Activated CD4-positive, alpha-beta T cell treated with anti-CD3 and anti-CD28 coated beads, Interleukin-2, amount 50 U/mL, for 1 hour (primary cell): ENCODE results near the gene RBM25.
"Not testable (repeated sequence)": the region's sequence is repeated elsewhere in the genome, so short reads cannot be mapped to it uniquely, and the experiment has no call there.

Source experiments
- DNase-seq: peaks from one replicate; pipeline ENCODE4 v3.0.0-alpha.2; 2020

RBM25 gene

DNA sequence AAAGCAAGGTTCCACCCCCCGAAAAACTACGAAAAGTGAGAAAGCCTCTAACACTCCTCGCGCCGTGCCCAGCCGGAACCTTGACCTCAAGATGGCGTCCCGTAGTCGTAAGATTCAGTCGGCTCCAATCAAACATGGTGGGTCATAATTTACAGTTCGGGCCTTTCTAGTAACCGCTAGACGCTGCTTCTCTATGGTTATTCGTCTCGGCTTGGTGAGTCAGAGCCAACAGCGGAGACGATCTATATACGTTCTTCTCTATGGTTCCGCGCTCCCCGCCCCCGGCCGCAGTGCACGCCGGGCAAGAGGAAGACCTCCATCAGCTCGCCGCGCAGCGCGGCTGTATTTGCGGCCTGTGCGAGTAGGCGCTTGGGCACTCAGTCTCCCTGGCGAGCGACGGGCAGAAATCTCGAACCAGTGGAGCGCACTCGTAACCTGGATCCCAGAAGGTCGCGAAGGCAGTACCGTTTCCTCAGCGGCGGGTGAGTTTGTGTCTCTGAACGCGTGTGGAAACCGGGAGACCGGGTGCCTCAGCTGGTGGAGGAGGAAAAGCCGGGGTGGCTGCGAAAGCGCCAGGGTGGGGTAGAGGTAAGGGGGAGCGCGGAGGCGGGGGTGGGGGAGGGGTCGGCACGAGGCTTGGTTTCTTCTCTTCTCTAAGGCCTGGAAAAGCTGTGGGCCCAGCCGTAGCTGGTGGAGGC, at the start of gene RBM25:
RBM25 (plus strand) TSS at position 311 of the 698 bp plus-strand sequence. CDS start 13,108 bp downstream, outside the sequence.
- peak; percentile 91 for DNase-seq

DNA sequence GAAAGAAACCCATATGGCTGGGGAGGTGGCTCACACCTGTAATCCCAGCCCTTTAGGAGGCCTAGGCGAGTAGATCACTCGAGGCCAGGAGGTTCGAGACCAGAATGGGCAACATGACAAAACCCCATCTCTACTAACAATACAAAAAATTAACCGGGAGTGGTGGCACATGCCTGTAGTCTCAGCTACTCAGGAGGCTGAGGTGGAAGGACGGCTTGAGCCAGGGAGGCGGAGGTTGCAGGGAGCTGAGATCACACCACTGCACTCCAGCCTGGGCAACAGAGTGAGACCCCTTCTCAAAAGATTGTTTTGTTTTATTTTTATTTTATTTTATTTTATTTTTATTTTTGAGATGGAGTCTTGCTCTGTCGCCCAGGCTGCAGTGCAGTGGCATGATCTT, 47.1 kb upstream of the RBM25 start:
- not testable (repeated sequence) for DNase-seq

DNA sequence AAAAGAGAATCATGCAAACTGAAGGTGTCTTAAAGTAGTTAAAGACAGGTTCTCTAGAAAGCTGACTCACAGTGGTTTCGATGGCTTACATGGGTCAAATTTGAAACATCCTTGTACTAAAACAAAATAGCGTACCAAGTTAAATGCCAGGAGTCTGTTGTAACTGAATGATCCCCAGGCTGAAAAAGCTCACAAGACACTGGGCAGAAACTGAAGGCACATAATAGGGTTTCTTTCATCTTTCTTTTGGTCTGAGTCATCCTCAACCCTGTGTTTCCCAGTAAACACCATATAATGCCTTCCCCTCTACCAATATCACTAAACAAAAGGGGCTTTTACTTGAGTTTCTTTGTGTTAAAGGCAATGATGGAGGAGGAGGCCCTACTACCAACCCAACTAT, 44.2 kb upstream of the RBM25 start:
- no peak for DNase-seq

DNA sequence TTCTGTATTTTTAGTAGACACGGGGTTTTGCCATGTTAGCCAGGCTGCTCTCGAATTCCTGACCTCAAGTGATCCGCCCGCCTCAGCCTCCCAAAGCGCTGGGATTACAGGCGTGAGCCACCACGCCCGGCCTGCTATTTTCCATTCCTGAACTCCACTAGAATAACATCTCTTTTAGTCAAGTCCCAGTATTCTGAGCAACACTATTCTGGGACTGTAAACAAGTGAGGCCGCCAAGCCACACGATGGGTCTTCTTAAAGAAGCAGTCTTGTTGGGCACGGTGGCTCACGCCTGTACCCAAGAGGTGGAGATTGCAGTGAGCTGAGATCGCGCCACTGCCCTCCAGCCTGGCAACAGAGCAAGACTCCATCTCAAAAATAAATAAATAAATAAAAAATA, 42.8 kb upstream of the RBM25 start:
- not testable (repeated sequence) for DNase-seq

DNA sequence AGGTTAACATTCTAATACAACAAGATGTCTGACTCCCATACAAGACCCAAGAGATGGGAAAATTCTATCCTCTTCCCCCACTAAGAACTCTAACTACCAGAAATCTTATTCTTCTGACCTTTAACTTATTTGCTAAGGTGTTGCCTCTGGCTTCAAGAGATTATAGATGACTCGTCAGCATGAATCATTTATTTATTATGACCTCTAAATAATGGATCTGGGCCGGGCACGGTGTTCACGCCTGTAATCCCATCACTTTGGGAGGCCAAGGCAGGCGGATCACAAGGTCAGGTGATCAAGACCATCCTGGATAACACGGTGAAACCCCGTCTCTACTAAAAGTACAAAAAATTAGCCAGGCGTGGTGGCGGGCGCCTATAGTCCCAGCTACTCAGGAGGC, 42.3 kb upstream of the RBM25 start:
- DNase-seq = not testable (repeated sequence)

DNA sequence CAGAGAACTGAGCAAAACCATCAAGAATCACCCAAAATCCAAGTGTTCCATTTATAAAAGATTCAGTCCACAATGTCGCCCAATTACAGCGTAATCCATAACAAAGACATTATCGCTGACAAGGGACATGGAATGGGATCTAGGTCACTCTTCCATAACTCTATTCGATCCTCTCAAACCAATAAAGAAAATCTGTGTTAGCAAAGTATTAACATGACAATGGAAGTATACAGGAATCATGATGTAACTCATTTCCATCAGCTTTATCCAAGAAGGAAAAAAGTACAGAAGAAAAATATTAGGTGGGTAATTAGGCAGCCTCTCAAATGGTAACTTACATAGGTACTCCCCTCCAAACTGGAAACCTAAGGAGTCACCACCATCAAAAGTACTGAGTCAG, 36.3 kb upstream of the RBM25 start:
- DNase-seq = no peak

DNA sequence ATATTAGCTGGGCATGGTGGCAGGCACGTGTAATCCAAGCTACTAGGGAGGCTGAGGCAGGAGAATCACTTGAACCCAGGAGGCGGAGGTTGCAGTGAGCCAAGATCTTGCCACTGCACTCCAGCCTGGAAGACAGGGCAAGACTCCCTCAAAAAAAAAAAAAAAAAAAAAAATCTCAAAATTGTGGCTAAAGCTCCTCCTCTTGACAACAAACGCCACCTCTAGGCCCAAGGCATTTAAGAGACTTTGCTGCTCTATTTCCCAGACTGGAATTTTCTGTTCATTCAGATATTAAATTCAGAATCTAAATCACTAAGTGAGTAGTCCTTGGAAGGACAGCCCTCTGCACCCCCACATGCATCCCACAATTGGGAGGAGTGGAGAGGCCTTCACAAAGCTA, 32.8 kb upstream of the RBM25 start:
- DNase-seq = no peak

DNA sequence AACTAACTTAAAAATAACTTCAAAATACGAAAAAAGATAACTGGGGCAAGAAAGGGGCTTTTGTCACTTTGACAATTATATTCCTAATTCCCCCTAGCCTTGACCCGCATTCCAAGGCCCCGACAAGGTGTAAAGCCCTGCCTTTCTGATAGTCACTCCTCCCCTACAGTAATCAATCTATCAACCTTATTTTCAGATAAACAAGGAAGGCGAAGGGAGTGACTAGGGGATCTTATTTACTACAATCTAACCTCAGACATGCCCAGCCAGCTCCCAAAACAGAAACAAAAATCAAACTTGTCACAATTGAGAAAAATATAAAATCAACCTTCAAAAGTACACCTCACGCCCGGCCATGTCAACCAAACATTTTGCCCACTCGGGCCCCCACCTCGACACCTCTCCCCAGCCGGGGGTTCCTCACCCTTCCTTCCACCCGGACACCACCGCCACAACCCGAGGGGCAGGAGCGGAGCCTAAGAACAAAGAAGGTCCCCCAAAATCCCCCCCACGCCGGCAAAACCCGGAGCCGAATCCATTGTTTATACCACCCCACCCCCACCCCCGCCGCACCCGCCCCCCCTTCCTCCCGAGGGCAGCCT, 32.0 kb upstream of the RBM25 start:
- peak; percentile 1 for DNase-seq

DNA sequence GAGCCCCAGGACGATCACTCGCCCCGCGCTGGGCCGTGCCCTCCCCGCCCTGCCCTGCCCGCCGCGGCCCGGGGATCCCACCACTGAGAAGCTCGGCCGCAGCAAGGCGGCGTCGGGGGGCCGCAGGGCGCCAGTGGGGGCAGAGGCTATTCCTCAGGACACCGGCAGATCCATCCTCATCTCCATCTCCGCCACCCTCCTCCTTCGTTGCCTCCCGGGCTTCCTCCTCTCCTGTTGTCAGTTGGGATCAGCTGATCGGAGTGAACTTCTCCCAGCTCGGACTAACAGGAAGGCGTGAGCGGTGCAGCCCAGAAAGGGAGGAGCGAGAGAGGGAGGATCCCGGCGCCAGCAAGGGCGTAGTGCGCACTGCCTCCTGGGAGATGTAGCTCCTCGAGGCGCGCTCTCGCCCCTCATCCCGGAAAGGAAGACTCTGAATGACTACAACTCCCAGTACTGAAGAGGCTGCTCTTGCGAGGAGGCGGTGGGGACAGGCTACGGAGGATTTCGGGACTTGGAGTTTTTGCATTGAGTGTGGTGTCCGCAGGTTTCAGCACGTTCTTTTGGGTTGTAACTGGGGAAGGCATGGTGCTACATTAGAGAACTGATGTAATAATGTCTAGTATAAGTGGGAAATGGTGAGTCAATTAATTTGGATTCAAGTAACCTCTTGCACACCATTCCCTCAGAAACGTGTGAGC, 31.3 kb upstream of the RBM25 start, which contains the start of gene ZFYVE1:
ZFYVE1 (minus strand) TSS at position 262 of the 698 bp plus-strand sequence. CDS start 2,598 bp downstream, outside the sequence.
- peak; percentile 88 for DNase-seq

DNA sequence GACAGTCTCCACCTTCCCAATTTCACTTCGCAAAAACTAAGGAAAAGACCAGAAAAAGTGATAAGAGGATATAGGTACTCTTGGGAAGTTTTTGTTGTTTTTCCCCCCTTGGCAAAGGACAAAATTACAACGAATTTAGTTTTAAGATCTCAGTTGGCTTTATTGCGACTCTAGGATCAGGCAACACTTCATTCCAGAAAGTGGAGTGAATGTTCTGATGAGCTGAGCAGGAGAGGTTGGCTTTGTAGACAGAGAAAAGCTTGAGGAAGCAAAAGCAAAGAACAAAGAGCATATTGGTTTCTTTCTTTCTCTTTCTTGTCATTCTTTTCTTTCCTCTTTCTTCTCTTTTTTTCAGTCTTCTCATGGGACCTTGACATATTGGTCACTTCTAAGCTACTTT, 30.8 kb upstream of the RBM25 start:
- no peak for DNase-seq

DNA sequence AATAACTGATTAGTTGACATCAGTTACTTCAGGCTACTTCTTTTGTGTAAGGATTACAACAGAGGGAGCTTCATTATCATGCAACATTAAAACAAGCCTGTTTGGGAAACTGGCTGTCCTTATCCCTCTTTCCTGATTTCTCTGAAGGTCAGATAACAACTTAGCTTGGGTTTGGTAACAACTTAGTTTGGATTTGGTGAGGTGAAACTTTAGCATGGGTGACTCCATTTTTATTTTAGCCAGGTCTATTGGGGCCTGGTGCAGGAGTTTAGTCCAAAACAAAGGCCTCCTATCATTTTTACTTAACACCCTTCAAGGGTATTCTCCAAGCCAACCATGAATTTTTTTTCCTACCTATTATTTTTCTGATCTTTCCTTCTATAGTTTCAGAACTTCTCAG, 30.4 kb upstream of the RBM25 start:
- DNase-seq = no peak

DNA sequence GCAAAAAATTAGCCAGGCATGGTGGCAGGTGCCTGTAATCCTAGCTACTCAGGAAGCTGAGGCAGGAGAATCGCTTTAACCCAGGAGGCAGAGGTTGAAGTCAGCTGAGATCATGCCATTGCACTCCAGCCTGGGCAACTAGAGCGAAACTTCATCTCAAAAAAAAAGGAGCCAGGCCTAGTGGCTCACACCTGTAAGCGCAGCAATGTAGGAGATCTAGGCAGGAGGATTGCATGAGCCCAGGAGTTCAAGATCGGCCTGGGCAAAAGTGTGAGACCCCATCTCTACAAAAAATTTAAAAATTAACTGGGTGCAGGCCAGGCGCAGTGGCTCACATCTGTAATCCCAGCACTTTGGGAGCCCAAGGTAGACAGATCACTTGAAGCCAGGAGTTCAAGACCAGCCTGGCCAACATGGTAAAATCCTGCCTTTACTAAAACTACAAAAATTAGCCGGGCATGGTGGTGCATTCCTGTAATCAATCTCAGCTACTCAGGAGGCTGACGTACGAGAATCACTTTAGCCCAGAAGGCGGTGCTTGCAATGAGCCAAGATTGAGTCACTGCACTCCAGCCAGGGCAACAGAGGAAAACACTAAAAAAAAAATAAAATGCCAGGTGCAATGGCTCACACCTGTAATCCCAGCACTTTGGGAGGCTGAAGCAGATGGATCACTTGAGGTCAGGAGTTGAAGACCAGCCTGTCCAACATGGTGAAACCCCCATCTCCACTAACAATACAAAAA, 21.5 kb upstream of the RBM25 start:
- DNase-seq = not testable (repeated sequence)

DNA sequence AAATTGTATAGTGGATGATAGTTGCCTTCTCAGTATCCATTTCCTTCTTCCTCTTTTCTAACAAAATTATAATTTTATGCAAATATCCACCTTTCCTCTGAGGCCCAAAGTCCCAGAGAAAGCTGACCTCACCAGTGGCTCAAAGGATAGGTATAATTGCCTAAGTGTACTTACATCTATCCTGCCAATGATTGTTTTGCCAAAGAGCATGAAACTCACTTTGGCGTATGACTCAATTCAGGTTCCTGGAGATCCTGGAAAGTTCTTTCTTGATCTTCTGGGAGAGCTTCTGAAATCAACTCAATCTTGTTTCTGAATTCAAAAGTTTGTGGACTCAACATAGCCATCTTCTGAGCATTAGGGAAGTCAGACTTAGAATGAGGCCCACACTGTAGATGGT, 10.5 kb upstream of the RBM25 start:
- DNase-seq = no peak

DNA sequence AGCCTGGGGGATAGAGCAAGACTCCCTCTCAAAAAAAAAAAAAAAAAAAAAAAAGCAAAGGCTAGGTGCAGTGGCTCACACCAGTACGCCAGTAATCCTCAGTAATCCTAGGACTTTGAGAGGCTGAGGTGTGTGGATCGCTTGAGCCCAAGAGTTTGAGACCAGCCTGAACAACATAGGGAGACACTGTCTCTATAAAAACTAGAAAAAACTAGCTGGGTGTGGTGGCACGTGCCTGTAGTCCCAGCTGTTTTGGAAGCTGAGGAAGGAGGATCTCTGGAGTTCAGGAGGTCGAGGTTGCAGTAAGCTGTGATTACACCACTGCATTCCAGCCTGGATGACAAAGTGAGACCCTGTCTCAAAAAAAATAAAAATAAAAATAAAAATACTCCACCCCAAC, 8.9 kb upstream of the RBM25 start:
- DNase-seq = no peak

DNA sequence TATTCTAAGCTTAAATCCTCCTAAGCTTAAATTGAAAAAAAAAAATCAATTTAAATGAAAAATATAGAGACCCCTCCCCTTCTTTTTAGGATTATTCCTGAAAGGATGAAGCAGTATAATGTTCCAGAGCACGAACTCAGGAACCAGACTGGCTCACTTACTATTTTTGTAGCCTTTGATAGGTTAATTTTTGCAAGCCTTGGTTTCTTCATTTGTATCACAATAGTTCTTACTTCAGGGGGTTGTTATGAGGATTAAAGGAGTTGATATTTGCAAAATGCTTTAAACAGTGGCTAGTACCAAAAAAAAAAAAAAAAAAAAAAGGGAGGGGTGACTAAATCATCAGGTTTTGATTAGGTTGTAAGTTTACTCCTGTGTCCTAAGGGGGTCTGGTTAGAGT, 3.1 kb upstream of the RBM25 start:
- DNase-seq = no peak

DNA sequence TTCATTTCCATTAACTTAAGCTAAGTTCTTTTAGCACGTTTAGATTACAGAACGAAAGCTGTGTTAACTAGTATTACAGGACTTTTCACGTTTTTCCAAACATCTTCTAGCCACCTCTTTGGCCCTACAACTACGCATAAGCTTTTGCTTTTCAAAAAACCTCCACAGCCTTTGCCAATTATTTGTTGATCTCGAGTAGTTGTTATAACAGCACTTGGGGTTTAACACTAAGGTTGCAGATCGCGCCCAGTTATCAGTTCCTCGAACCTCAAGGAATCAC, 450 bp upstream of the RBM25 start:
- DNase-seq = no peak

DNA sequence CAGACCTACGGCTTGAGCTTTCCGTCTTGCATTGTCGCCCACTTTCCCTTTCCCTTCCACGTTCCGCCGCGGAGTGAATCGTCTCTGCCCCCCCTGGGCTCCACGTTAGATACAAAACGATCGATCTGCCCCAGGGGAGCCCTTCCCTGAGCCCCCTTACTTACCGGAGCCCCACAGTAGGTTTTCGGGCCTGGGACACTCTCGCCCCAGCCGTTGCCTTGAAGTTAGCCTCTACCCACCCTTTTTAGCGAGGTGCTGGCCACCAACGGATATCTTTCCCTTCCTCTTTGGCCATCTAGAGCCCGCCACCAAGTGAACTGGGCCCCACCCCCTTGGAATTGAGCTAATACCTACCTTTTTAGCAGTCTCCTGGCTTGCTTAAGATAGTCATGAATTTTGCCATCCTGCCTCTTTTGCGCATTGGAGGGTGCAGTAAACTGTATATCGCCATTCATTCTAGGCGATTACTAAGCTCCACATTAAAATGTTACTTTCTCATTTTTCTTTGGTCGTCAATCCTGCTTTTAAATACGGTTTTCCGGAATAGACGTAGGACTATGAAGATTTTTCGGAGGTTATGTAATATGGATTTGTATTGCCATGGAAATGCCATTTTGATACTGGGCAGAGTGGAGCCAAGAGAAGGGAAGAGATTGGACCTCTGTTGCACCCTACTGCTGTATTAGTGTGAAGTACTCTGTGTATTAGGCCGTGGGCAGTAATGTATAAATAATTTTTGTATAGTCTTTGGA, 764 bp downstream of the RBM25 start:
- DNase-seq = no peak

DNA sequence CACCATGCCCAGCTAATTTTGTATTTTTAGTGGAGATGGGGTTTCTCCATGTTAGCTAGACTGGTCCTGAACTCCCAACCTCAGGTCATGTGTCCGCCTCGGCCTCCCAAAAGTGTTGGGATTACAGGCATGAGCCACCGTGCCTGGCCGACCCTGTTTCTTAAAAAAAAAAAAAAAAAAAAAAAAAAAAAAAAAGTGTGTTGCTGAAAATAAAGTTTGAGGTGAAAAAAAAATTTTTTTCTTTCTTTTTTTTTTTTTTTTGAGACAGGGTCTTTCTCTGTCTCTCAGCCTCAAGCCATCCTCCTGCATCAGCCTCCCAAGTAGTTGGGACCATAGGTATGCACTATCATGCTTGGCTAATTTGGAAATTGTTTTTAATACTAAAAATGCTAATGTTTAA, 11.3 kb downstream of the RBM25 start:
- DNase-seq = no peak

DNA sequence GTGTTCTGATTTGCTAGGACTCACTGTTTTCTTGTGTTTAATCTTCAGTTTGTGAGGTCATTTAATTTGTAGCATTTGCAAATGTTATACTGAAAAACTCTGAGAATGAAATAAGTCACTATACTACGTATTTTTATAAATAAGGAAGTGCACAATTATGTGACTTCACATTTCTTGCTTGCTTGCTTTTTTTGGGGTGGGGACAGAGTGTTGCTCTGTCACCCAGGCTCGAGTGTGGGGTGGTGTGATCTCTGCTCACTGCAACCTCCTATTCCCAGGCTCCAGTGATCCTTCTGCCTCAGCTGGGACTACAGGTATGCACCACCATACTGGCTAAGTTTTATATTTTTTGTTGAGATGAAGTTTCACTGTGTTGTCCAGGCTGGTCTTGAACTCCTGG, 32.7 kb downstream of the RBM25 start:
- DNase-seq = no peak

DNA sequence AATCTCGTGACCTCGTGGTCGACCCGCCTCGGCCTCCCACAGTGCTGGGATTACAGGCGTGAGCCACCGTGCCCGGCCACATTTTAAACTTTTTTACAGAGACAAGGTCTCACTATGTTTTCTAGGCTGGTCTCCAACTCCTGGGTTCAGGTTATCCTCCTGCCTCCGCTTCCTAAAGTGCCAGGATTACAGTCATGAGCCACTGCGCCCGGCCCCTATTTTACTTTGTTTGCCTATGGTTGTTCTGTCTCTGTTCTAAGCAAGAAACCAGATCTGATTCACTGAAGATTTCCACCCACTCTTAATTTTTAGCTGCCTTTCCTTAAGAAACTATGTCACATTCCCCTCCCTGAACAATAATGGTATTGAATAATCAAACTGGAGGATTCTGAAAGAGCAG, 39.1 kb downstream of the RBM25 start:
- no peak for DNase-seq

DNA sequence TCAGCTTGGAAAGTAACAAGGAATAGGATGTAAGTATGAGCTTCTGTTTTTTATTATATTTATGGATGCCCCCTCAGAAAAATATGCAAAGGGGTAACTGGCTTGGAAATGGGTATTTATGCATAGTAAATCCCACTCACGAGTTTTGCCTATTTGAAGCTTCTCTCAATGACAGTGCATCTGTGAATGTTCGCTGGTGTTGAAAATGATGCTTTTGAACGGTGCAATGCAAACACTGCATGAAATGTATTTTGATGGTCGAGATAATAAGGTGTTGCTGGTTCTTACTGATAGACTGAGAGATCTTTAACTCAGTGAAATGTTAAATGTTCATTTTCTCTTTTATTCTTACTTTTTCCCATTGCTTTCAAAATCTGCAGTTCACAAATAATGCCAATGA, 42.0 kb downstream of the RBM25 start:
- no peak for DNase-seq

DNA sequence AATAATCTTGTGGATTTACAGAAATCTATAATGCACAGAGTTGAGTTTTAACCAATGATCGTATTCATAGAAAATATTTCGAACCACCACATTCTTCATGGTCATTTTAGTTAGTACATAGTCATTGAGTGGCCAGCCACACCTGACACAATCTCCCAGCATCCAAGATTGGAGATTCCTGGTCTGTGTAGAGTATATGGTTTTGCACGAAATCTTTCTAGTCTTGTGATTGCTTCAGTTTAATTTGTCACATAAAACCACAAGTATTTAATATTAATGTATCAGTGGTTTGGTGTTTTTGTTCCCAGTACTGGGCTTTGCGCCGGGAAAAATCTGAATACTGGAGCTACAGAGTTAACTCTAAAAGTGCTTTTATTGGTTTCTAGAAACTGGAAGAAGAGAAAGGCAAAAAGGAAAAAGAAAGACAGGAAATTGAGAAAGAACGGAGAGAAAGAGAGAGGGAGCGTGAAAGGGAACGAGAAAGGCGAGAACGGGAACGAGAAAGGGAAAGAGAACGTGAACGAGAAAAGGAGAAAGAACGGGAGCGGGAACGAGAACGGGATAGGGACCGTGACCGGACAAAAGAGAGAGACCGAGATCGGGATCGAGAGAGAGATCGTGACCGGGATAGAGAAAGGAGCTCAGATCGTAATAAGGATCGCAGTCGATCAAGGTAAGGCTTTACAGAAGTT, 44.6 kb downstream of the RBM25 start:
- no peak for DNase-seq
